Parathyroid adenoma (tissue), 2 donors: ENCODE measurements around the gene FHOD3.

Experiments used
- H2AFZ ChIP-seq: fragments of 300-600 bp; sonication (generic); one replicate; pipeline ENCODE4 v1.7.0; 2017; ENCODE audit warnings: antibody characterized with exemption, mild to moderate bottlenecking
- H3K27ac ChIP-seq: fragments of 300-600 bp; sonication (generic); one replicate; pipeline ENCODE4 v1.7.0; 2017
- H3K27me3 ChIP-seq: fragments of 300-600 bp; sonication (generic); one replicate; pipeline ENCODE4 v1.7.0; 2017; ENCODE audit warnings: low read length; ENCODE audit not compliant: control insufficient read depth, insufficient read depth
- H3K36me3 ChIP-seq: fragments of 300-600 bp; sonication (generic); one replicate; pipeline ENCODE4 v1.7.0; 2017; ENCODE audit warnings: low read length; ENCODE audit not compliant: control insufficient read depth, insufficient read depth
- H3K4me1 ChIP-seq: fragments of 300-600 bp; sonication (generic); one replicate; pipeline ENCODE4 v1.7.0; 2017; ENCODE audit warnings: control low read depth
- H3K4me2 ChIP-seq: fragments of 300-600 bp; sonication (generic); one replicate; pipeline ENCODE4 v1.7.0; 2017; ENCODE audit warnings: low read length
- H3K4me3 ChIP-seq: fragments of 300-600 bp; sonication (generic); one replicate; pipeline ENCODE4 v1.7.0; 2017; ENCODE audit warnings: low read depth, low read length
- H3K79me2 ChIP-seq: fragments of 300-600 bp; sonication (generic); one replicate; pipeline ENCODE4 v1.7.0; 2017; ENCODE audit warnings: control low read depth
- H3K9ac ChIP-seq: fragments of 300-600 bp; sonication (generic); one replicate; pipeline ENCODE4 v1.7.0; 2017; ENCODE audit warnings: mild to moderate bottlenecking
- H3K9me3 ChIP-seq: fragments of 300-600 bp; sonication (generic); one replicate; pipeline ENCODE4 v1.7.0; 2017; ENCODE audit warnings: low read length; ENCODE audit not compliant: control insufficient read depth
- CTCF ChIP-seq: fragments of 300-600 bp; sonication (generic); IDR thresholded peaks from one replicate; pipeline ENCODE4 v1.7.0; 2017; ENCODE audit warnings: antibody characterized with exemption, mild to moderate bottlenecking
- donor health status: primary hyperparathyroidism.

The FHOD3 gene

GRCh38 chr18:36692371-36692770 lies 394.9 kb downstream of the FHOD3 start:
- no peak overlapping the region for H3K9ac ChIP-seq
- H3K27me3 ChIP-seq: no peaks in the 10 kb centered on the region
- H3K4me3 ChIP-seq: no peak overlapping the region
- H3K4me2 ChIP-seq: no peak overlapping the region
- H3K9me3 ChIP-seq: no peaks in the 10 kb centered on the region
- H3K79me2 ChIP-seq: no peaks in the 10 kb centered on the region
- no peaks in the 10 kb centered on the region for H3K4me1 ChIP-seq
- no peak for TF ChIP-seq CTCF
- H2AFZ ChIP-seq: no peak overlapping the region
- H3K27ac ChIP-seq: no peak overlapping the region
- H3K36me3 ChIP-seq: no peaks in the 10 kb centered on the region

GRCh38 chr18:36692921-36693332 lies 395.4 kb downstream of the FHOD3 start:
- H3K27me3 ChIP-seq: no peaks in the 10 kb centered on the region
- no peaks in the 10 kb centered on the region for H3K36me3 ChIP-seq
- no peak for TF ChIP-seq CTCF
- no peaks in the 10 kb centered on the region for H3K9me3 ChIP-seq
- H3K4me3 ChIP-seq: no peak overlapping the region
- H3K79me2 ChIP-seq: no peaks in the 10 kb centered on the region
- no peak overlapping the region for H3K27ac ChIP-seq
- H3K4me1 ChIP-seq: no peaks in the 10 kb centered on the region
- H3K4me2 ChIP-seq: no peak overlapping the region
- H3K9ac ChIP-seq: no peak overlapping the region
- H2AFZ ChIP-seq: no peak overlapping the region

- Histone ChIP-seq H3K9ac (no peak overlapping the region), H3K27me3 (no peaks in the 10 kb centered on the region), H3K4me3 (no peak overlapping the region), H3K27ac (no peak overlapping the region), H3K9me3 (no peaks in the 10 kb centered on the region), H3K4me2 (no peak overlapping the region), H2AFZ (no peak overlapping the region), H3K79me2 (no peaks in the 10 kb centered on the region), H3K4me1 (no peaks in the 10 kb centered on the region), H3K36me3 (no peaks in the 10 kb centered on the region)
- no peak for TF ChIP-seq CTCF
Measured at GRCh38 chr18:36693931-36694620, 396.6 kb downstream of the FHOD3 start.

- Histone ChIP-seq H3K4me3 (no peak overlapping the region), H3K79me2 (no peaks in the 10 kb centered on the region), H3K27me3 (no peaks in the 10 kb centered on the region), H3K9ac (no peak overlapping the region), H3K36me3 (no peaks in the 10 kb centered on the region), H3K9me3 (no peaks in the 10 kb centered on the region), H3K4me1 (no peaks in the 10 kb centered on the region), H3K4me2 (no peak overlapping the region), H3K27ac (no peak overlapping the region), H2AFZ (no peak overlapping the region)
- TF ChIP-seq CTCF: no peak
Measured at GRCh38 chr18:36695806-36696205, 398.3 kb downstream of the FHOD3 start.

- no peak overlapping the region for H3K9ac ChIP-seq
- no peaks in the 10 kb centered on the region for H3K9me3 ChIP-seq
- no peaks in the 10 kb centered on the region for H3K27me3 ChIP-seq
- no peaks in the 10 kb centered on the region for H3K4me1 ChIP-seq
- H2AFZ ChIP-seq: no peak overlapping the region
- H3K4me3 ChIP-seq: no peak overlapping the region
- no peaks in the 10 kb centered on the region for H3K79me2 ChIP-seq
- no peak overlapping the region for H3K27ac ChIP-seq
- TF ChIP-seq CTCF: no peak
- no peaks in the 10 kb centered on the region for H3K36me3 ChIP-seq
- no peak overlapping the region for H3K4me2 ChIP-seq
Measured at GRCh38 chr18:36697905-36698304, 400.4 kb downstream of the FHOD3 start.
